ENCODE results near the gene ZBTB39. TPM values are rescaled to one million over a fixed set of nuclear protein-coding genes. Genes with fewer than 3 reads are reported as not detected.
"Not testable (repeated sequence)": the region's sequence is repeated elsewhere in the genome, so short reads cannot be mapped to it uniquely, and the experiment has no call there.

Gene ZBTB39
- total RNA-seq, 1 donor from 2014 or later, result 5.7 TPM

DNA sequence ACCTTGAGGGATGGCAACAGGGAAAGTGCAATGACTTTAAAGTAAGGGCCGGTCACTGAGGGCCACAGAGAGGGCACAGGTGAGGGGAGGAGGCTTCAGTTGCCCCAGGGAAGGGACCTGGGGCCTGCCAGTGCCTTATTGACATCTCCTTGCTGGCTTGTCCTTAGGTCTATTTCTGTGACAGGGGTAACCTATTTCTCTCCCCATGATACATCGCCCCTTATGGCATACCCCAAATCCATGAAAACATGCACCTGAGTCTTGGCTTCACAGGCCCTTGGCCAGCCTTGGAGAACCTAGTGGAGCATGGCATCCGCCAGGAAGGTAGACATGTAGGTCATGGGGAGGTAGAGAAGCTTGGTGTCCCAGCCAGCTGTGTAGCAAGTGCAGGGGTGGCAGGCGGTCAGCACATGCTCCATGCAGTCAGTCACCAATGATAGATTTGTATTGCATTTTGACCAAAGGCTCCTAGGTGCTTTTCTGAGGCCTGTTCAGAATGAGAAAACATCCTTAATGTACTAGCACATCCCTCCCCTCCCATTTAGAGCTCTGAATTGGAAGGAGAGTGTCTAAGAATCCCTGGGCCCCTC lies 25.3 kb downstream of the ZBTB39 start:
- no peak for DNase-seq (ENCODE audit: low spot score)

DNA sequence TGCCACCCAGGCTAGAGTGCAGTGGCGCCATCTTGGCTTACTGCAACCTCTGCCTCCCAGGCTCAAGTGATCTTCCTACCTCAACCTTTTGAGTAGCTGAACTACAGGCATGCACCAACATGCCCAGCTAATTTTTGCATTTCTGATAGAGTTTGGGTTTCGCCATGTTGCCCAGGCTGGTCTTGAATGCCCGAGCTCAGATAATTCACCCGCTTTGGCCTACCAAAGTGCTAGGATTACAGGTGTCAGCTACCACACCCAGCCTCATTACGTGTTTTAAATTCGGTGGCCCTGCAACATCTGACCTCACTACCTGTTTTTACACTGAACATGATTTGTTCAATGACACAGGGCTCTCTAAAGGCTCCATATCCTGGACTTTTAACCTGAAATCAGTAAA lies 26.1 kb downstream of the ZBTB39 start:
- no peak for DNase-seq (ENCODE audit: low spot score)

DNA sequence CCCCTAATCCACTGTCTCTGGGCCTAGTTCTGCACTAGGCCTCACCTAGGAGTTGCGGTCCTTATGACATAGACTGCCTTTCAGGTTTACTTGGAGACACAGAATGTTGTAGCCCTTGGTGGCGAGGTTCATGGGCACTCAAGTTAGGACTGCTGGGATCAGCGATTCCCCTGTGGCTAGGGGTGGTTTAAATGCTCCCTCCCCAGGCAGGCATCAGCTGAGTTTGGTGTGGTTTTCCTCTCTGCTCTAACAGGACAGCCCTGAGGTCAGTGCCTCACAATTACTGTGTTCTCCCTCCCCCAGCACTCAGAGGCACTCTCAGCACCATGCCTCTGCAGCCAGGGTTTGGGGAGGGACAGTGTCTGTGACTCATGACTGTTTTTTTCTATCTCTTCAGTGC lies 26.7 kb downstream of the ZBTB39 start:
- no peak for DNase-seq (ENCODE audit: low spot score)

DNA sequence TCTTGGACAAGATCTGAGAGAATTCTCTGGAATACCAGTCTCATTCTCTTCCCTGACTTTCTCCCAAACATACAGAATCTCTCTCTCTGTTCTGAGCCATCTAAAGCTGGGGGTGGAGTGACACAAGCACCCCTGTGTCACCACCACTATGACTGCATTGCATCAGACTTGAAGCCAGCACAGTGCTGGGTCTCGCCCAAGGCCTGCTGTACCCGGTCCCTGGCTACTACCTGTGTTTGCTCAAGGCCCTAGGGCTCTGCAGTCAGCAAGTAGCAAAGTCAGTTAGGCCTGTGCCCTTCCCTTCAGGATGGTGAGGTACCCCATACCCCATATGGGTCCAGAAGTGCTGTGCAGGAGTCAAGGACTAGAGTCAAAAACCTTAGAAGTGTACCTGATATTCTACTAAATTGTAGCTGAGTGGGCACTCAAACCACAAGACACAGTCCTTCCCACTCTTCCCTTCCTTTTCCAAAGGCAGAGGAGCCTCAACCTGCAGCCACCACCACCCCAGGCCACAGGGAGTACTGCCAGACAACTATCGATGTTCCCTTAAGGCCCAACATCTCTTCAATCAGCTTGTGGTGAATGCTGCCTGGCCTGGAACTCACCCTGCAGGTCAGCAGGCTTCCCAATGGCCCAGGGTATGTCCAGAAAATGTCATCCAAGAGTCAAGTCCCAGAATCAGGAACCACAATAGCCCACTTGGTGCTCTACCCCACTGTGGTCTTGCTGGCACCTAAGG lies 27.8 kb downstream of the ZBTB39 start:
- DNase-seq (ENCODE audit: low spot score), result no peak

DNA sequence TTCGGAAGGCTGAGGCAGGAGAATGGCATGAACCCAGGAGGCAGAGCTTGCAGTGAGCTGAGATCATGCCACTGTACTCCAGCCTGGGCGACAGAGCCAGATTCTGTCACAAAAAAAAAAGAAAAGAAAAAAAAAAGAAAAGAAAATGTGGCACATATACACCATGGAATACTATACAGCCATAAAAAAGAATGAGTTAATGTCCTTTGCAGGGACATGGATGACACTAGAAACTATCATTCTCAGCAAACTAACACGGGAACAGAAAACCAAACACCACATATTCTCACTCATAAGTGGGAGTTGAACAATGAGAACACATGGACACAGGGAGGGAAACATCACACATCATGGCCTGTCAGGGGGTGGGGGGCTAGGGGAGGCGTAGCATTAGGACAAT lies 29.0 kb downstream of the ZBTB39 start:
- not testable (repeated sequence) for DNase-seq (ENCODE audit: low spot score)

DNA sequence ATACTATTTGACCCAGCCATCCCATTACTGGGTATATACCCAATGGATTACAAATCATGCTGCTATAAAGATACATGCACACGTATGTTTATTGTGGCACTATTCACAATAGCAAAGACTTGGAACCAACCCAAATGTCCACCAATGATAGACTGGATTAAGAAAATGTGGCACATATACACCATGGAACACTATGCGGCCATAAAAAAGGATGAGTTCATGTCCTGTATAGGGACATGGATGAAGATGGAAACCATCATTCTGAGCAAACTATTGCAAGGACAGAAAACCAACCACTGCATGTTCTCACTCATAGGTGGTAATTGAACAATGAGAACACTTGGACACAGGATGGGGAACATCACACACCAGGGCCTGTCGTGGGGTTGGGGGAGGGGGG lies 32.1 kb downstream of the ZBTB39 start:
- DNase-seq (ENCODE audit: low spot score), result not testable (repeated sequence)

DNA sequence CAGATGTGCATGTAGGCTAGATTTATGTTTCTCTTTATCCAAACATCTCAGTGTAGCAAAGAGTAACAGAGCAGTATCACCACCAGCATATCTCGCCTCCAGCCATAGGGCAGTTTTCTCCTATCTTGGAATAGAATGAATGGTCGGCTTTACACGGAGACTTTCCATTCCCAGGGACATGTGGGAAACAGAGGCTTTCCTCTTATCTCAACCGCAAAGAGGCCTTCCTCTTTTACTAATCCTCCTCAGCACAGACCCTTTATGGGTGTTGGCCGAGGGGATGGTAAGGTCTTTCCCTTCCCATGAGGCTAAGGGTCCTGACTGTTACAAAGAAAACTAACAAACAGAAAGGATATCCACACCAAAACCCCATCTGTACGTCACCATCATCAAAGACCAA lies 37.4 kb downstream of the ZBTB39 start:
- not testable (repeated sequence) for DNase-seq (ENCODE audit: low spot score)

DNA sequence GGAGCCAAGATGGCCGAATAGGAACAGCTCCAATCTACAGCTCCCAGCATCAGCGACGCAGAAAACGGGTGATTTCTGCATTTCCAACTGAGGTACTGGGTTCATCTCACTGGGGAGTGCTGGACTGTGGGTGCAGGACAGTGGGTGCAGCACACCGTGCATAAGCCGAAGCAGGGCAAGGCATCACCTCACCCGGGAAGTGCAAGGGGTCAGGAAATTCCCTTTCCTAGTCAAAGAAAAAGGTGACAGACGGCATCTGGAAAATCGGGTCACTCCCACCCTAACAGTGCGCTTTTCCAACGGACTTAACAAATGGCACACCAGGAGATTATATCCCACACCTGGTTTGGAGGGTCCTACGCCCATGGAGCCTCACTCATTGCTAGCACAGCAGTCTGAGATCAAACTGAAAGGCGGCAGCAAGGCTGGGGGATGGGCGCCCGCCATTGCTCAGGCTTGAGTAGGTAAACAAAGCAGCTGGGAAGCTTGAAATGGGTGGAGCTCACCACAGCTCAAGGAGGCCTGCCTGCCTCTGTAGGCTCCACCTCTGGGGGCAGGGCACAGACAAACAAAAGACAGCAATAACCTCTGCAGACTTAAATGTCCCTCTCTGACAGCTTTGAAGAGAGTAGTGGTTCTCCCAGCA lies 40.2 kb downstream of the ZBTB39 start:
- not testable (repeated sequence) for DNase-seq (ENCODE audit: low spot score)

DNA sequence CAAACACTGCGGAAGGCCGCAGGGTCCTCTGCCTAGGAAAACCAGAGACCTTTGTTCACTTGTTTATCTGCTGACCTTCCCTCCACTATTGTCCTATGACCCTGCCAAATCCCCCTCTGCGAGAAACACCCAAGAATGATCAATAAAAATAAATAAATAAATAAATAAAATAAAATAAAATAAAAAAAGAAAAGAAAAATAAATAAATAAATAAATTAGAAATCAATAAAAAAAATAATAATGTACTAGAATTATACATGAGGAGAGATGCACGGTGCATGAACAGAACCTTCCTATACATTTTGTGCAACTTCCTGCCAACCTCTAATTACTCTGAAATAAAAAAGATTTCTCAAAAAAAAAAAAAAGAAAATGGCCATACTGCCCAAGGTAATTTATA lies 41.2 kb downstream of the ZBTB39 start:
- DNase-seq (ENCODE audit: low spot score), result not testable (repeated sequence)

DNA sequence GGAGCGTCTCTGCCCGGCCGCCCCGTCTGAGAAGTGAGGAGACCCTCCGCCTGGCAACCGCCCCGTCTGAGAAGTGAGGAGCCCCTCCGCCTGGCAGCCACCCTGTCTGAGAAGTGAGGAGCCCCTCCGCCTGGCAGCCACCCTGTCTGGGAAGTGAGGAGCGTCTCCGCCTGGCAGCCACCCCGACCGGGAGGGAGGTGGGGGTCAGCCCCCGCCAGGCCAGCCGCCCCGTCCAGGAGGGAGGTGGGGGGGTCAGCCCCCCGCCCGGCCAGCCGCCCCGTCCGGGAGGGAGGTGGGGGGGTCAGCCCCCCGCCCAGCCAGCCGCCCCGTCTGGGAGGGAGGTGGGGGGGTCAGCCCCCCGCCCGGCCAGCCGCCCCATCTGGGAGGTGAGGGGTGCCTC lies 42.8 kb downstream of the ZBTB39 start:
- DNase-seq (ENCODE audit: low spot score), result not testable (repeated sequence)

DNA sequence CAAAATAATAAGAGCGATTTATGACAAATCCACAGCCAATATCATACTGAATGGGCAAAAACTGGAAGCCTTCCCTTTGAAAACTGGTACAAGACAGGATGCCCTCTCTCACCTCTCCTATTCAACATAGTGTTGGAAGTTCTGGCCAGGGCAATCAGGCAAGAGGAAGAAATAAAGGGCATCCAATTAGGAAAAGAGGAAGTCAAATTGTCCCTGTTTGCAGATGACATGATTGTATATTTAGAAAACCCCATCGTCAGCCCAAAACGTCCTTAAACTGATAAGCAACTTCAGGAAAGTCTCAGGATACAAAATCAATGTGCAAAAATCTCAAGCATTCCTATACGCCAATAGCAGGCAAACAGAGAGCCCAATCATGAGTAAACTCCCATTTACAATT lies 44.1 kb downstream of the ZBTB39 start:
- not testable (repeated sequence) for DNase-seq (ENCODE audit: low spot score)

DNA sequence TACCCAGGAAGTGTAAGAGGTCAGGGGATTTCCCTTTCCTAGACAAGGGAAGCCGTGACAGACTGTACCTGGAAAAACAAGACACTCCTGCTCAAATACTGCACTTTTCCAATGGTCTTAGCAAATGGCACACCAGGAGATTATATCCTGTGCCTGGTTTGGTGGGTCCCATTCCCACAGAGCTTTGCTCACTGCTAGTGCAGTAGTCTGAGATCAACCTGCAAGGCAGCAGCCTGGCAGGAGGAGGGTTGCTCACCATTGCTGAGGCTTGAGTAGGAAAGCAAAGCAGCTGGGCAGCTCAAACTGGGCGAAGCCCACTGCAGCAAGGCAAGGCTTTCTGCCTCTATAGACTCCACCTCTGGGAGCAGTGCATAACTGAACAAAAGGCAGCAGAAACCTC lies 47.9 kb downstream of the ZBTB39 start:
- no peak for DNase-seq (ENCODE audit: low spot score)

DNA sequence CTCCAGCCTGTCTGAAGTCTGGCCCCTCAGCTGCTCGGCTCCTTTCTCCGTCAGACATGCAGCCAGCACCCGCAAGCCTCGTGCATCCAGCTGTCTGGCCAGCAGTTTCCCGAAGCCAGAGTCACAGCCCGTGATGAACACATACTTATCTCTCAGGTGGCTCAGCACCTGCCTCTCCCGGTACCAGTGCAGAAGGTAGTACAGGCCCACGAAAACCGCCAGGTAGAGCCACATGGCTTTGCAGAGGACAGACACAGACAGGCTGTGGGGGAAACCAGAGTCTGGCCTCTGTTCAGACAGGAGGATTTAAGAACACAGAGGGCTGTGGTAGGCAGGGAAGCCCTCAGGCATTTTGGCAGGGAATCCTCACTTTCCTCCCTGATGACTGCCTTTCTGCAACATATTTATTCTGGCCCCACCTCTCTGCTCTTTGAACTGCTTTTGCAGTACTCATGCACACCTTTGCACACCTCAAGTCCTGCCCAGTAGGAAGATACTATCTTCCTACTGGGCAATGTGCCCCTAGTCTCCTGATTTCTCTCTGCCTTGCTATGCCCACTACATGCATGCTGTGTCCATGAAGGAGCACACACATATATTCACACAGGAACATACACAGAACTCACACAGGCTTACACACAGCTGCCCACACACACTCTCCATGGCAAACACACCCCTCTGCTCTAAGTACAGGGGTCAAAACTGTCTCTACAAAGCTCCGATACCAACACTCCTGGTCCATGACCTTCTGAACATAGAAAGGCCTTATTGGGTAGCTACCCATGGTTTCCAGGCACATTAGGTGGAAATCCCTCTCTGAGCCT lies 48.9 kb downstream of the ZBTB39 start, which contains the start of gene RDH16:
Gene RDH16 (minus strand): TSS at position 380 of the 824 bp plus-strand sequence. CDS start 146 bp downstream, at position 234.
- DNase-seq (ENCODE audit: low spot score), result no peak

DNA sequence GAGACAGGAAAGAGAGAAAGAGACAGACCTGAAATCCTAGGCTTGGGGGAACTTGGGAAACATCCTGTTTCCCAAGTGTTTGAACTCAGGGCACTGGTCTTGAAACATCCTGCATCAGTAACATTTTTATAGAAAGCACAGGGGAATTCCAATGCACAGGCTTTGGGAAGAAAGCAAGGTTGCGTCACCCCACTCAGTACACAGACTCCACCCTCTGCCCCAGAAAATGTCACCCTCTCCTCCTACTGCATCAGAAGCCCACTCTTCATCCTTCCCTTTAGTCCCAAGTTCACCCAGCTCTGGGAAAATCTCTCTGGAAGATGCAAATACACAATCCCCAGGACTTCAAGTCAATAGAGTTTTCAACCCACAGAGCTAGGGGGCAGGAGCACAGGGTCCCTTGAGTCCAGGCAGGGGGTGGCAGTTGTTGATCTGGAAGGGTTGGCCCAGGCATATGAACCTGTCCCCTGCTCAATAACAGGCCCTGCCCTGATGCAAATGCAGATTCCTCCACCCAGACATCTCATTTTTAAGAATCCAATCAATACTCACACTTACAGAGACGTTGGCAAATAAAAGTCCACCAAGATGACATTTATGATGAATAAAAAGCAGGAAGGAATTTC lies 50.6 kb downstream of the ZBTB39 start:
- DNase-seq (ENCODE audit: low spot score), result no peak

DNA sequence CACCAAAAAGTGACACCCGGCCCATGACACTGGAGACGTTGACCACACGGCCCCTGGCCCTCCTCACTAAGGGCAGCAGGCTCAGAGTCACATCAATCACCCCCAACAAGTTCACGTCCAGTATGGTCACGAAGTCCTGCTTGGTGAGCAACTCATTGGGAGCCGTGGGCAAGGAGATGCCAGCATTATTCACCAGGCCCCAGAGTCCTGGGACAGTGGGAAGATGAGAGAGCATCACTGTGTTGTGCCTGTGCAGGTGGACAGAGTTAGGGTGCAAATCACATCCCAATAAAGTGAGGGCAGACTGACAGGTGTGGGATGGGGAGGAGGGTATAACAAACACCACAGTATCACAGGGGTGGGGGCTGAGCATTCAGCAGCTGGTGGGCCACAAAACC lies 51.4 kb downstream of the ZBTB39 start:
- DNase-seq (ENCODE audit: low spot score), result no peak

DNA sequence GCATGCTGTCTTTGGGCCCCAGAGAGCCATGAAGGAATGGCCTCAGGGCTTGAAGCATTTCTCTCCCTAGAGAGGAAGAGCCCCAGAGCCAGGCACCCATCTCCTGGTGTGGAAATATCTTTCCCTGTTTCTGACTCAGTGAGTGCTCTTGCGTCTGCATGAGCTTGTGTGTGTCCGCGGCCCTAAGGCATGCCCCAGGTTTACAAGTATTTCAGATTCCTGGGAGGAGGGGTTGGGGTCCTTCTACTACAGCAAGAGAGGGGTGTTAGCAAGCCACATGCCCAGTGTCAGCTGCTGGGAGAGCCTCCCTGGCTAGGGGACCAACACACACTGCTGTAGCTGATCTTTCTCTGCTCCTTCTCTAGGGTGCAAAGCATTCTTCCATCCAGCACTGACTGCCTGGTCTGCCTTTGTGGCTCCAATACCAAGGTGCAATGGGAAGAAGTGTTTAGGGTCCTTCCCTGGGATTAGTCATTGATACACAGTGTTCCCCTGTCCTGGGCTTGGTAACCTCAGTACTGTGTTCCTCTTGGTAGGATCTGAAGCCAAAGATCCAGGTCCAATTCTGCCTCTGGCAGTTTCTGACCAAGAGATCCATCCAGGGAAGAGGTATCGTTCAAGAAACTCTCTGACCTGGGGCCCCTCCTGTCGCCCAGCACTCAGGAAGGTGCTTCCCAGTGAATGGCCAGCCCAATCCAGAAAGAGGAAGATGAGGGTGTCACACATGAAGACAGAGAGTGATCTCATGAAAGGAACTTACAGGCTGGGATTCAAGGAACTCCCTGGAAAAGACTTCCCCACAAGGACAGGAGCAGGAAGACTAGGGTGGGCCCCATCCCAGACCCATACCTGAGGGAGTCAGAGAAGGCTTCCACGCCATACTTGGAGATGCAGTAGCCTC lies 52.0 kb downstream of the ZBTB39 start:
- no peak for DNase-seq (ENCODE audit: low spot score)

DNA sequence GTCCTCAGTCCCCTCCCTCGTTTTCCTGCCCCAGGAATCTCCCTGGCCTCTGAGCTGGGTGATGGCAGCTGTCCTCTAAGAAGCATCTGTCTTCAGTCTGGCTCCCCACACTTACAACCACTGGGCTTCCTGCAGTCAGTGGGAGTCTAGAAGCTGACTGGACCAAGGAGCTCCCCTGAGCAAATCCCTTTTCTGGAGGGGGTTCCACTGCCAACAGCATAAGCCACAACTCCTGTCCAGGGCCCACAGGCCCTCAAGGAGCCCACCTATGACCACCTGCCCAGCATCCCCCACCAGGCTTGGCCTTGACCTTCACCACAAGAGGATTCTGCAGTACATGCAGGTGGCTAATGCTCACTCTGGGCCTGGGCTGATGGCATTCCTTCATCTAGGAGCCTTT lies 53.0 kb downstream of the ZBTB39 start:
- DNase-seq (ENCODE audit: low spot score), result no peak

DNA sequence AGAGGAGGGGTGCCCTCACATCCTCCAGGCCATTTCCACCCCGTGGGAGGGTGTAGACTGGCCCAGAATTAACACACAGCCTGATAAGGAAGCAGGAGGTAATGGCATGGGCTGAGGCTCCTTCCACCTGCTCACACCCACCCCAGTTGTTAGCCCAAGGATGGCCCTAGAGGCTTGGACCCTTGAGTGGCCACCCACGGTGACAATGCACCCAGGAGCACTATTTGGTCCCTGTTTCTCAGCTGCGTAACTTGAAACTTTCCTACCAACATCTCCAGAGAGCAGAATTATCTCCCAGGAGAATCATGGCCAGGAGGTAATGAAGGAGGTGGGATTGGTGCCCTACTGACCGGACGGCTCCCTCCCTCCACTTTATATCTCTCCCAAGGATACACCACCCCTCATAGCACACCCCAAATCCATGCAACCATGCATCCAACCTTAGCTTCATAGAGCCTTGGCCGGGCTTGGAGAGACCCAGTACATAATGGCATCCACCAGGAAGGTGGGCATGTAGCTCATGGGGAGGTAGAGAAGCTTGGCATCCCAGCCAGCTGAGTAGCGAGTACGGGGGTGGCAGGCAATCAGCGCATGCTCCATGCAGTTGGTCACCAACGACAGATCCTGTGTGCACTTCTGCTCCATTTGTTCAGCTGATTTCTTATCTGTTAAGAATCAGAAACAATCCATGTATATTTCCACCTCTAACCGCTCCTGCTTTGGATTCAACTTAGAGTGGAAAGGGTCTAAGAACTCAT lies 54.6 kb downstream of the ZBTB39 start:
- no peak for DNase-seq (ENCODE audit: low spot score)

DNA sequence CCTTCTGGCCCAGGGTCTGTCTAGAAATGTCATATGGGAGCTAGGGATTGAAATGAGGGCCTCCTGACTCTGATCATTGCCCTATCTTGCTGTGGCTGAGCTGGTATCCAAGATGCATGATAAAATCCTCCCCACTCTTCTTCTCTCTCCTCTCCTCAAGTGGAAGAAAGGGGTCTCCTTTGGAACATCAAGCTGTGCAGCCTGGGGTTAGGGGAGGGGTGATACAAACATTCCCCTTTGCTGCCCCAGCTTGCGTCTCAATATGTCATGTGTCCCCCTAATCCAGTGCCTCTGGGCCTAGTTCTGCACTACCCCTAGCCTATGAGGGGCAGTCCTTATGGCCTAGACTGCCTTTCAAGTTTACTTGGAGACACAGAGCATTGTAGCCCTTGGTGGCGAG lies 57.5 kb downstream of the ZBTB39 start:
- DNase-seq (ENCODE audit: low spot score), result no peak
